ENCODE data around the gene MICU1. TPM values are rescaled to one million over a fixed set of nuclear protein-coding genes. Genes with fewer than 3 reads are reported as not detected.
A peak's percentile ranks its signal among the peaks of the same experiment; 100 is the strongest.

MICU1 gene
- total RNA-seq, 1 donor from 2014 or later: 32.7 TPM

DNA sequence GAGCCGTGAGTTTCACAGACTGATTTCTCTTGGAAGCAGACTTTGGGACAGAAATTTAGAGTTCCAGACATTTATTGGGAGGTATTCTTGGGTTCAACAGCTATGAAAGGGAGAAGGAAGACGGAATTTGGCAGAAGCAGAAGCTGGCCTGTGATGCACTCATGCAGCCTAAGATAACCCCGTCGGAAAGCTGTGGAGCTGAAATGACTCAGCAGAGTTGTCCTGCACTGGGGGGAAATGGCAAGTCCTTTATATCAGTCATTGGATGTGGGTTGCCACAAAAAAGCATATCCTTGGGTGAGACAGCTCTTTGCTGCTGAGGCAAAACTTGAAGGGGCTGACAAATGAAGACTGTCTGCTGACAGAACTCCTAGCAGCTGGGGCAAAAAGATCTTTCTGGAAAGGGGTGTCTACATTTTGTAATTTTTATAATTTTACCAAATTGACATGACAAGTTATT, 11.5 kb upstream of the MICU1 start:
- DNase-seq (ENCODE audit: extremely low read depth, low read depth, low spot score): peak; percentile 10

DNA sequence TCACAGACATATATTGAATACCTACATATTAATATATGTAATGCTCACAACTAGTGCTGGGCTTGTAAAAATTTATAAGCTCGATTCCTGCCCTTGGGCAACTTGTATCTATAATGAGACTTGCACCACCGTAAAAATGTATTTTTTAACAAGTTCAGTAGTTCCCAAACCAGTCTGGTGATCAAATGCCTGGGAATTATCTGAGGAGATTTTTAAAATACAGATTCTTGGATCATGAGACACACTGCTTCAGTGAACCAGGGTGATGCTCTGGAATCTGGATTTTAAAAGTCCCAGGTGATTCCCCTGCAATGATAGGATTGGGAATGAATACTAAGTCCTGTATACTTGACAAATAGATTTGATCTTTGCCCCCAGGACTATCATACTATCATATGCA, 4.3 kb upstream of the MICU1 start:
- no peak for DNase-seq (ENCODE audit: extremely low read depth, low read depth, low spot score)

DNA sequence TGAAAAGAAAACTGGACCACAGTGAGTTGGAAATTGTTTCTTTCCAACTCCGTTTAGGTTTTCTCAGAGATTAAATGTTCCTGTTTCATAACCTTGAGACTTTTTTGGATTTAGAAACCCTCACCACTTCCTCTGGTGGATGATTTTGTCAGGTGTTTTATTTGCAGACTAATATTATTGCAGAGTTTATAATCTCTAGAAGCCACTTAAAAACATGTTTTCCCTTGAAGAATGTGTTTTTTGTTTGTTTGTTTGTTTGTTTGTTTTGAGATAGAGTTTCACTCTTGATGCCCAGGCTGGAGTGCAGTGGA, 520 bp upstream of the MICU1 start:
- DNase-seq (ENCODE audit: extremely low read depth, low read depth, low spot score): no peak

DNA sequence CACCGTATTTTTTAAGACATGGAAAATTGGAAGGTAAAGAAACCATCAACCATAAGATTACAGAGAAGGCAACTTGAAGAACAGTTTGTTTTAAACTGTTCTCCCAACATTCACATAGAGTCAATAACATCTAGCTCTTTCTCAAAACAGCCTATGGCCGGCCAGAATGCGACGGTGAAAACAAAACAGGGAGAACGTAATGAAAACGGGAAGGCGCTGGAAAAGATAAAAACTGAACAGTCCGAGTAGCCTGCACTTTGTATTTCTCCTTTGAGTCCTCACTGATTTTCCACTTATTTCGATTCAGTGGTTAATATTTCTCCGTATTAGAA, 637 bp downstream of the MICU1 start:
- DNase-seq (ENCODE audit: extremely low read depth, low read depth, low spot score): no peak

DNA sequence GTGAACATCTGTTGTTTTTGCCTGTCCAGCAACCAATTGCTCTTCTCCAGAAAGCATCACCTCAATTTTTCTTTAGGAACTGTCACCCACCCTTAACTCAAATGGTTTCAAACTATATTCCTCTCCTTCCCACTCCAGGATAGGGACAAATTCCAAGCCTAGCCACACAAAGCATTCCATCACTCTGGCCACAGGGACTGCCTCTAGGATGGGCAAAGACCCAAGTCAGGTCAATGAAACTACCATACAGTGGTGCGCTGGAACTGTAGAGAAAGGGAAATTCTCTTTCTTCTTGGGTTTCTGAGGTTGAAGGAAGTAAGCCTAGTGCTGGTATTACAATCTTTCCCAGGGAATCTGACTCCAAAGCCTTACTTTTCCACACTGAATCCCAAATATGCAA, 3.6 kb downstream of the MICU1 start:
- DNase-seq (ENCODE audit: extremely low read depth, low read depth, low spot score): no peak

DNA sequence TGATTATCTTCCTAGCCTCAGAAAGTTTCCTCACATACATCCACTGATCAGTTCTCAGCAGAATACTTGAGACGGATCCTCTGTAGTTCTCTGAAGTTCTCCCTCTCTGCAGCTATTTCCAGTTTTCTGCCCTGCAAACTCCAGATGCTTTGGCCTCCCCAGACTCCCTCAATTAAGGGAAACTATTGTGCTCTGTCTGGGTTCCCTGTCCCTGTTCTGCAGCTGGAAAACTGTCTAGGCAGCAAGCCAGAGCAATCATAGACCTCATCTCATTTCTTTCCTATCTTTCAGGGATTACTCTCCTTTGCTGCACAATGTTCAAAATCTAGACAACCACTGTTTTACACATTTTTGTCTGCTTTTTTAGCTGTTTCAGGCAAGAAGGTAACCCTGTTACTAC, 9.2 kb downstream of the MICU1 start:
- DNase-seq (ENCODE audit: extremely low read depth, low read depth, low spot score): no peak

DNA sequence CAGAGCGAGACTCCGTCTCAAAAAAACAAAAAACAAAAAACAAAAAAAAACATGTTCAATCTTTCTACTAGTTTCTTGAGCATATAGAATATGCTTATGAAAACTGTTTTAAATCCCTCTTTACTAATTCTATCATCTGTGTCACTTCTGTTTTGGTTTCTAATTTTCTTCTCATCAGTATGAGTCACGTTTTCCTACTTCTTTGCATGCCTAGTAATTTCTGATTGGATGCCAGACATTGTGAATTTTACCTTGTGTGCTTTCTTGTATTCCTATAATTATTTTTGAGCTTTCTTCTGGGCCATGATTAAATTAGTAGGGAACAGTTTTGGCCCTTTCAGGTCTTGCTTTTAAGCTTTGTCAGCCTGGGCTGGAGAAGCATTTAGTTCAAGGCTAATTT, 9.9 kb downstream of the MICU1 start:
- no peak for DNase-seq (ENCODE audit: extremely low read depth, low read depth, low spot score)

DNA sequence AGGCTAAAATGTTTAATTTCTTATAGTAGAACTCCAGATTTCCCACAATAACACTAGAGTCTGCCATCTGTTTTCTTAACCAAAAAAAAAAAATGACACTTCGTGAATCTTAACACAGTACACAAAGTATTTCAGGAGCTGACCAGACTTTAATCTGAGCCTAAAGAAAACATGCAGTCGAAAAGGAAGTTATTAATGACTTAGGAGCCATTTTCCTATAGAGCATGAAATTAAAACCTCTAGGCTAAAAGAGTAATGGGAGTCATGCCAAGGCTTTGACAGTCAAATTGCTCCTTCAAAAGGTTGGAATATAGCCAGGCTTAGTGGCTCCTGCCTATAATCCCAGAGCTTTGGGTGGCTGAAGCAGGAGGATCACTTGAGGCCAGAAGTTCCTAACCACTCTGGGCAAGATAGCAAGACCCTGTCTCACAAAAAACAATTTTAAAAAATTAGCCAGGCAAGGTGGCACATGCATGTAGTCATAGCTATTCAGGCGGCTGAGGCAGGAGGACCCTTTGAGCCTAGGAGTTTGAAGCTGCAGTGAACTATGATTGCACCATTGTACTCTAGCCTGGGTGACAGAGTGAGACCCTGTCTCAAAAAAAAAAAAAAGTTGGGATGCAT, 13.6 kb downstream of the MICU1 start:
- no peak for DNase-seq (ENCODE audit: extremely low read depth, low read depth, low spot score)

DNA sequence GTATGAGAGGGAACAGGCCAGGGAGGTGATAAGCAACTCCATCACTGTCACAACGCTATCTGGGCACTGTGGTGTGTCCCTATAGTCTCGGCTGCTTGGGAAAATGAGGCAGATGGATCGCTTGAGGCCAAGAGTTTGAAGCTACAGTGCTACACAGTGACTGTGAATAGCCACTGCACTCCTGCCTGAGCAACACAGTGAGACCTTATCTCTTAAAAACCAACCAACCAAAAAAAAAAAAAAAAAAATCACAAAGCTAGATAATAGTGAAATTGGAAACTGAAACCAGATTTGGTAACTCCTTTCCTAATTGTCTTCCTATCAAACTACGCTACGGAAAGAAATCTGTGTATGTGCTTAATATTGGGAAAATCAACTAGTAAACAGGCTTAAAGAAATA, 14.1 kb downstream of the MICU1 start:
- no peak for DNase-seq (ENCODE audit: extremely low read depth, low read depth, low spot score)

DNA sequence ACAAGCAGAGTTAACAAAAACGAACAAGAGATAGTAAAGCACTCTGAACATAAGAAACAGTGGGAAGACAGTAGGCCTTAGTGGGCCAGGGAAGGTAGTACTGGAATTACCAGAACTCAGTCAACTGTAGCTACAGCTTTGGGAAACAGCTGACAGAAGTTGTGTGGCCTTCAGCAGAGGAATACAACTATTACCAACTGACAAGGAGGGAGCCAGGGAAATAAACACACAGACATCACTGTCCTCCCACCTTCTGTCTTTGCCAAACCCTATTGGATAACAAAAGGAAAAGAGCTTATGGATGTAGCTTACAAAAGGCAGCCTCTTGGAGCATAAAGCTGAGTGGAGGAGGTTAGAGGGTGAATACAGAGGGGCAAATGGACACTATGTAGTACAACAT, 15.4 kb downstream of the MICU1 start:
- DNase-seq (ENCODE audit: extremely low read depth, low read depth, low spot score): no peak

DNA sequence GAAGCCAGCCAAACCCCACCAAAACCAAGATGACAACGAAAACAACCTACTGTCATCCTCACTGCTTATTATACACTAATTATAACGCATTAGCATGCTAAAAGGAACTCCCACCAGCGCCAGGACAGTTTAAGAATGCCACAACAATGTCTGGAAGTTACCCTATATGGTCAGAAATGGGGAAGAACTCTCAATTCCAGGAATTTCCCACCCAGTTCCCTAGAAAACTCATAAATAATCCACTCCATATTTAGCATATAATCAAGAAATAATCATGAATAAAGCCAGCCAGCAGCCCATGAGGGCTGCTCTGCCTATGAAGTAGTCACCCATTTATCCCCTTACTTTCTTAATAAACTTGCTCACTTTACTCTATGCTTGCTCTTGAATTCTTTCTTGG, 20.8 kb downstream of the MICU1 start:
- no peak for DNase-seq (ENCODE audit: extremely low read depth, low read depth, low spot score)

DNA sequence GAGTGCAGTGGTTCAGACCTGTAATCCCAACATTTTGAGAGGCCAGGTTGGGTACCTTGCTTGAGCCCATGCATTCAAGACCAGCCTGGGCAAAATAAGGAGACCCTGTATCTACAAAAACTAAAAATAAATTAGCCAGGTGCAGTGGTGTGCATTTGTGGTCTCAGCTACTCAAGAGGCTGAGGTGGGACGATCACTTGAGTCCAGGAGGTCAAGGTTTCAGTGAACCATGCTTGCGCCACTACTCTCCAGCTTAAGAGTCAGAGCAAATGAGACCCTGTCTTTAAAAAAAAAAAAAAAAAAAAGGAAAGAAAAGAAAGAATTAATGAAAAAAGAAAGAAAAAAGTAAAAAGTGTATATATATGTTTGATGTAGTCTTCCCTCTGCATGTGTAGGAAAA, 24.7 kb downstream of the MICU1 start:
- DNase-seq (ENCODE audit: extremely low read depth, low read depth, low spot score): no peak

DNA sequence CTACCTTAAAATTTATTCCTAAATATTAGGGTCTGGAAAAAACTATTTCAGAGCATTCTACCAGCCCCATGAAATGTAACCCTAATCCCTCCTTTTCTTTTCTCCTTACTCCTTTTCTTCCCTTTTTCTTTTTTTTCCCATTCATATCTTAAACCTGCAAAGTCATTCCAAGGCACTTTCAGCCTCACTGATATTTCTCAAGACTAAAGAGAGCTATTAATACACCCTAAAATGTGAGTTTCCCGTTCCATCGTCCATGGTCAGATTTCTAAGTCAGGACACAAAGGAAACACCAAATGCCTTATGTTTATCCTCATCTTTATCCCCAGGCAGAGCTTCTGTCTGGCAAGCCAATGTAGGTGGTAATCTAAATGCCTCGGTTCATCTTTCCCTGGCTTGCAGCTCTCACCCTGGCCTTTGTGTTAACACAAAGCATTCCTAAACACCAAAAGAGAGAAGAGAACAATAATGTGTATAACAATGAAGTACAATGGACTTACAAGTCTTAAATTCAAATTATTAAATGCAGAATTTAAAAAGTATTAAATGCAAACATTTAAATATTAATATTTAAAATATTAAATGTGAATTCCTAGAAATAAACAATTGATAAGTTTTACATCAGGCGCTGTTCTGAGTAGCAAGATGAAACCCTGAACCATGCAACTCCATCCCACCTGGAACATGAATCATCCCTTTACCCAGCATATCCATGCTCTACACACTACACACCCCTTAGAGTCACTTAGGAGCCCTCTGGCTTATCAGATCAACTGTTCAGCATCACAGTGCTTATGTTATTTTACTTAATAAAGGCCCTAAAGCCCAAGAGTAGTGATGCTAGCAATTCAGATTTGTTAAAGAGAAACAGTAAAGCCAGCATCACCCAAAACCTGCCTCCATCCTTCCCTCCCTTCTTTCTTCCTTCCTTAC, 26.8 kb downstream of the MICU1 start:
- DNase-seq (ENCODE audit: extremely low read depth, low read depth, low spot score): no peak

DNA sequence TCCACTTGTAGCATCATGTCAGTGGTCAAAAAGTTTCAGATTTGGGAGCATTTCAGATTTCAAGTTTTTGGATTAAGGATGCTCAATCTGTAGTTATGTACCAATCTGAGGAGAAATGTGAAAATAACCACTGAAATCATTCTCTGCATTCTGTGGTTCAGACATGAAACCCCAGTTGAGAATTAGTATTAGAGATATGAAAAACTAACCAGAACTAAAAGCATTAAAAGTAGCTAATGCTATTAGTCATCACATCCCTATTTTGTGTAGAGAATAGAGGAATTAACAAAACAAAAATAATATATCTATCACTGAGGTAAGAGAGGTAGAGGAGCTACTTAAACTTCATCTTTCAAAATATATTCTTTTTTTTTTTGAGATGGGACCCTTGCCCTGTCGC, 28.0 kb downstream of the MICU1 start:
- no peak for DNase-seq (ENCODE audit: extremely low read depth, low read depth, low spot score)

DNA sequence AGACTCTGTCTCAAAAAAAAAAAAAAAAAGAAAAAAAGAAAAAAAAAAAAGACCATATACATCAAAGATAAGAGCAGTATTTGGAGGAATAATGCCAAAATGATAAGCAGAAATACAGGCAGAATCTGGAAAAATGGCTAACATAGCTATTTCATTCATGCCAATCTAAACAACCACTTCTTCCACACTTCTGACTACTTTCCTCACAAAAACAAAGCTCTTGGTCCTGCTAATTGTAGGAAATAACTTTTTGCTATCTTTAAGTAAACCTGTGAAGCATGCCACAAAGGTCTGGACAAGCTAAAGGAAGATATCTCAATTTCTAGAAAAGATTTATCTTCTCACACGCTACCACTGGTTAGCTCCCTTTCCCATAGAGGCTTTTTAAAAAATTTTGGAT, 30.4 kb downstream of the MICU1 start:
- no peak for DNase-seq (ENCODE audit: extremely low read depth, low read depth, low spot score)

DNA sequence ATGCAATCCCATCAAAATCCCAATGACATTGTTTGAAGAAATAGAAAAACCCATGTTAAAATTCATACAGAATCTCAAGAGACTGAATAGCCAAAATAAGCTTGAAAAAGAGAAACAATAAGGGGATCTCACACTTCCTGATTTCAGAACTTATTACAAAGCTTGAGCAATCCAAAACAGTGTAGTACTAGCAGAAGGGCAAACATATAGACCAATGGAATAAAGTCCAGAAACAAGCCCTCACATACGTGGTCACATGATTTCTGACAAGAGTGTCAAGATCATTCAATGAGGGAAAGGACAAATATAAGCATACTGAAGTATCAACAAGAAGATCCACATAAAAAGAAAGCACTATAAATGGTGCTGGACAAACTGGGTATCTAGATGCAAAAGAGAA, 31.9 kb downstream of the MICU1 start:
- DNase-seq (ENCODE audit: extremely low read depth, low read depth, low spot score): no peak

DNA sequence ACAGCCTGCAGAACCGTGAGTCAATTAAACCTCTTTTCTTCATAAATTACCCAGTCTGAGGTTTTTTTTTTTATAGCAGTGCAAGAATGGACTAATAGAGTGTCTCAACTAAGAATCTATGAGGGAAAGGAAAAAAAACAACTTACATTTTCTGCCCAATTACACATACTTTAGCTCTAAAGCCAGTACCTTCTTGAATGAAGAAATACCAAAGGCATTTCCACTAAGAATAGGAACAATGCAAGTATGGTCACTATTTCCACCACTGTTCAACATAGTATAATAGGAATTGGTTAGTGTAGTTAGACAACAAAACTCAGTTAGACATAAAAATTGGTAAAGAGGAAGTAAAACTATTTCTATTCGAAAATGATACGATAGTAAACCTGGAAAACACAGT, 37.6 kb downstream of the MICU1 start:
- no peak for DNase-seq (ENCODE audit: extremely low read depth, low read depth, low spot score)

DNA sequence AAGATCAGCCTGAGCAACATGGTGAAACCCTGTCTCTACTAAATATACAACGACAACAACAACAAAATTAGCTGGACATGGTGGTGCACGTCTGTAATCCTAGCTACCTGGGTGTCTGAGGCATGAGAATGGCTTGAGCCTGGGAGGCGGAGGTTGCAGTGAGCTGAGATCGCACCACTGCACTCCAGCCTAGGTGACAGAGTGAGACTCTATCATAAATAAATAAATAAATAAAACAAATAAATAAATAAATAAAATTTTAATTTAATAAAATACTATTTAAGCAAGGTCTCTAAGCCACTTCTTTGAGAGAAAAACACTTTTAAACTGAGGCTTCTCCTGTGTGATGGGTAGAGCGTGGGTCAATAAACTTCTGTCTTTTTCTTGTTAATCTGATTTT, 38.3 kb downstream of the MICU1 start:
- DNase-seq (ENCODE audit: extremely low read depth, low read depth, low spot score): no peak

DNA sequence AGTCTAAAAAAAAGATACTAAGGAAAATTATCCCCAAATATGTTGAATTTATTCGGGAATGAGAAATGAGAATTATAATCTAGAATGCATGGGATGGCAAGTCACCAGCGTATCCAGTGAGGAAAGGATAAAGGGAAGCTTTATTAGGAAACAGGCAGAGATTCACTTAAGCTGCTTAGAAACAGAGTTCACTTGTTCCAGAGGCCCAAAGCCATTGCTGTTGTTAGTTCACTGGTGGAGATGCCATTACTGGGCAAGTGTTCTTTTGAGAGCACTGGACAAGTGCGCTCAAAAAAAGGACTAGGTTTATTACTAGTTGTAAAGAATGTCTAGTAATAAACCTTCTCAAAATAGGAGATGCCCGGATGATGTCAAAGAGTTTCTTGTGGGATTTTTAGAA, 51.2 kb downstream of the MICU1 start:
- no peak for DNase-seq (ENCODE audit: extremely low read depth, low read depth, low spot score)

DNA sequence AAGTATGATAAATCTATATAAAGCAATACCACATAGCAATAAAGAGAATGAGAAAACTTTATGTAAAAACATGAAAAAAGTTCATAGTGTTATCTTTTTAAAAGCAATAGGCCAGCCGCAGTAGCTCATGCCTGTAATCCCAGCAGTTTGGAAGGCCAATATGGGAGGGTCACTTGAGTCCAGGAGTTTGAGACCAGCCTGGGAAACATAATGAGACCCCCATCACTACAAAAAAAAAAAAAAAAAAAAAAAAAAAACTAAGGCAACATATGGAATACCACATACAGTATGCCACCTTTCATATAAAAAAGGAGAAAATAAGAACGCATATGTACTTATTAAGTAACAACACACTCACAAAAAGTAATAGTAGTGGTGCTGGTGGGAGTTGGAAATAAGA, 52.8 kb downstream of the MICU1 start:
- no peak for DNase-seq (ENCODE audit: extremely low read depth, low read depth, low spot score)

DNA sequence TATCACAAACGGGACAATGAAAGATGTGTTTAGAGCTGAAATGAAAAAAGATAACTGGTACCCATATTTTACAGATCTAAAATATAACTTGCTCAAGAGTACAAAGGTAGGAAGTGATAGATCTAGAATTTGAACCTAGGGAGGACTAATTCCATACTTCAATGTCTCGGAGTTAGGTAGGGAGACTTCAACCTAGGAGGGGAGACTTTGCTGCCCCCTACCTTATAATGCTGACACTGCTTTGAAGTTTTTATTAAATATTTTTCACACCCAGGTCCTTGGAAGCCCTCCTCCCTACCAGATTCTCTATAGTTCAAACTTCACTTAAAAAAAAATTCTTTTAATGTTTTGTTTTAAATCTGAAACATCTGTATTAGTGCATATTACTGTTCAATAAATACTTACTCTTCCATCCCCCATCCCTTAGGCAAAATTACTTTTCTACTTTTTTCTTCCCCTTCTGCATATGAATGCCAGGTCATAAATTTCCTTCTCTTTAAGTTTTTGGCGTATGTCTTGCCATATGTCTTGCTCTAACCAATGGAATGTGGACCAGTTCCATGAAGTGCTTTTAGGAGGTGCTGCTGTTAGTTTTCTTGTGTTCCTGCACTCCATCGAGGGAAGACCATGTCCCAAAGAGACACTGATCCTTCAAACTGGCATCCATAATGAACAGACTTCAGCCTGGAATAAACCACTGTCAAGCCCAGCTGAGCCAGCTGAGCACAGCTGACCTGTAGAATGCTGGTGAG, 57.8 kb downstream of the MICU1 start:
- DNase-seq (ENCODE audit: extremely low read depth, low read depth, low spot score): no peak

DNA sequence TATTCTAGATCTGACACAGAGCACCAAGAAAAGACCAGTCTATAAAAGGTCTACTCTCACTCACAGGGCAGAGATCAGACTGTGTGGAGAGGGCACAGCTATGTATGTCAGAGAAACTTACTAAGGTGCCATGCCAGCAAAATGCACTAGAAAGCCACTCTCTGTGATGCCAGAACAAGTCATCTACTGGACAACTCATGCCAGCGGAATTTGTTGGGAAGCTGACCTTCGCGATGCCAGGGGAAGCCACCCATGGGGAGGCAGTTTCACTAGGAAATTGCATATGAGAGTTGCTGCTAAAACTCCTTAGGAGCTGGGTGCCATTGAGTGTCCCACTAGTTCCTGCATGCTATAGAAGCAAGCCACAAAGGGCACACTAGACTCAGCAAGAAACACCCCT, 58.5 kb downstream of the MICU1 start:
- DNase-seq (ENCODE audit: extremely low read depth, low read depth, low spot score): no peak
